Uterus (tissue), 4 donors: ENCODE data around the gene RNF14. TPM values are rescaled to one million over a fixed set of nuclear protein-coding genes. Genes with fewer than 3 reads are reported as not detected.

Experiments
- DNase-seq, 2 donors: peaks; one replicate each; pipeline ENCODE4 v3.0.0-alpha.2; 2019 to 2020
- H3K27ac ChIP-seq, 2 donors: fragments of 200-600 bp; sonication (generic); 1 replicate in 1 of 2; 2 replicates in 1 of 2; pipeline ENCODE4 v1.5.1; 2016 to 2018
- H3K27me3 ChIP-seq, 2 donors: fragments of 200-600 bp; sonication (generic); one replicate each; pipeline ENCODE4 v1.5.1; 2018 to 2019; ENCODE audit warnings: control low read depth in 1 of 2
- H3K36me3 ChIP-seq, 2 donors: fragments of 200-600 bp; sonication (generic); one replicate each; pipeline ENCODE4 v1.5.1; 2019; ENCODE audit warnings: control low read depth in 1 of 2
- H3K4me1 ChIP-seq, 2 donors: fragments of 200-600 bp; sonication (generic); one replicate each; pipeline ENCODE4 v1.5.1; 2018 to 2019; ENCODE audit warnings: control low read depth in 1 of 2
- H3K4me3 ChIP-seq, 2 donors: fragments of 200-600 bp; sonication (generic); 1 replicate in 1 of 2; 2 replicates in 1 of 2; pipeline ENCODE4 v1.5.1; 2018 to 2019; ENCODE audit warnings: mild to moderate bottlenecking in 1 of 2
- H3K9me3 ChIP-seq, 2 donors: fragments of 200-600 bp; sonication (generic); one replicate each; pipeline ENCODE4 v1.5.1; 2019; ENCODE audit warnings: control low read depth in 1 of 2
- CTCF ChIP-seq, 4 experiments: fragments of 200-600 bp in 2 of 4; fragments of 450-650 bp in 2 of 4; sonication (generic) in 2 of 4; IDR thresholded peaks; one replicate each; pipeline ENCODE4 v1.5.1; 2016 to 2019; ENCODE audit warnings: antibody characterized with exemption in 4 of 4, mild to moderate bottlenecking in 2 of 4, moderate library complexity in 1 of 4
- POLR2A ChIP-seq, 2 donors: fragments of 450-650 bp; IDR thresholded peaks; one replicate each; pipeline ENCODE4 v1.6.1; 2016; ENCODE audit warnings: antibody characterized with exemption in 2 of 2, mild to moderate bottlenecking in 1 of 2, moderate library complexity in 1 of 2
- intact Hi-C: fragments of 100-400 bp; cut with DNase I; formaldehyde crosslinking; loops from one replicate; pipeline ENCODE4 v1.15.1; 2023; ENCODE audit warnings: low total_unique reads
- total RNA-seq, 4 donors: library from RNA; depleted of rRNA in 3 of 4; stranded (reverse); fragments of >200 nt in 3 of 4; gene quantifications; one replicate each; pipeline versions ENCODE4 v1.1.0 to v1.2.4, GENCODE V29; 2014 to 2023
- donor health status: DM: yes; HTN: yes; CAD: no.

RNF14 gene
- total RNA-seq, 4 donors from 2014 or later, result 20.3 to 70.2 (median 46.7) TPM

- H3K27ac ChIP-seq, result peak overlapping the region; percentile 57 to 70
- H3K36me3 ChIP-seq, result no peaks in the 10 kb centered on the region
- intact Hi-C loops, result no loop called here
- no peak for DNase-seq
- H3K27me3 ChIP-seq, result no peaks in the 10 kb centered on the region
- no peaks in the 10 kb centered on the region for H3K9me3 ChIP-seq
- no peak overlapping the region for H3K4me3 ChIP-seq
- H3K4me1 ChIP-seq, result no peaks in the 10 kb centered on the region
- TF ChIP-seq CTCF (IDR thresholded peaks at IDR 0.05) (no peak), POLR2A (IDR thresholded peaks at IDR 0.05) (no peak)
Observed at GRCh38 chr5:142015781-142016533, 47.1 kb downstream of the RNF14 start.

- no peak for DNase-seq
- H3K27ac ChIP-seq, result peak overlapping the region; percentile 57 to 70
- H3K36me3 ChIP-seq, result no peaks in the 10 kb centered on the region
- no peak overlapping the region for H3K4me3 ChIP-seq
- intact Hi-C loops, result no loop called here
- no peaks in the 10 kb centered on the region for H3K9me3 ChIP-seq
- TF ChIP-seq CTCF (IDR thresholded peaks at IDR 0.05), result no peak
- TF ChIP-seq POLR2A (IDR thresholded peaks at IDR 0.05), result no peak
- H3K4me1 ChIP-seq, result no peaks in the 10 kb centered on the region
- no peaks in the 10 kb centered on the region for H3K27me3 ChIP-seq
Observed at GRCh38 chr5:142016556-142016955, 47.7 kb downstream of the RNF14 start.

DNA sequence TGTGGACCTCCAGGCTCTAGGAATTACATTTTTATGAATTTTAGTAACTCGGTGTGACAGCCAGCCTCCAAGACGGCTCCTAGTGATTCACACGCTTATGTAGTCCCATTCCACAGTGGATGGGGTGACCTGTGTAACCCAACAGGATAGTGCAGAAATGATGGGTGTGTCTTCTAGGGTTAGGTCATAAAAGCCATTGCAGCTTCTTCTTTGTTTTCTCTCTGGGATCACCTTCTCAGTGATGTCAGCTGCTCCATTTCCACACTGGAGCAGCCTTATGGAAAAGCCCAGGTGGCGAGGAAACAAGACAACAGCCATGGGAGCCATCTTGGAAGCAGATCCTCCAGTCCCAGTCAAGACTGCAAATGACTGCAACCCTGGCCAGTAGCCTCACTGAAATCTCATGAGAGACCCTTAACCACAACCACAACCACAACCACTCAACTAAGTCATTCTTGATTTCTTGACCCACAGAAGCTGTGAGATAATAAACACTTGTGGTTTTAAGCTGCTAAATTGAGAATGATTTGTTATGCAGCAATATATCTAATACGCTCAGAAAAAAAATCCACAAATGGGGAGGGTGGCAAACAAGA, 49.0 kb downstream of the RNF14 start:
- Histone ChIP-seq H3K27me3 (no peaks in the 10 kb centered on the region), H3K4me1 (no peaks in the 10 kb centered on the region), H3K27ac (no peak overlapping the region), H3K4me3 (no peak overlapping the region), H3K9me3 (no peaks in the 10 kb centered on the region), H3K36me3 (no peaks in the 10 kb centered on the region)
- intact Hi-C loops, result no loop called here
- TF ChIP-seq POLR2A (IDR thresholded peaks at IDR 0.05) (no peak), CTCF (IDR thresholded peaks at IDR 0.05) (no peak)
- no peak for DNase-seq

GRCh38 chr5:142020122-142020659, 51.3 kb downstream of the RNF14 start:
- no peaks in the 10 kb centered on the region for H3K9me3 ChIP-seq
- no peaks in the 10 kb centered on the region for H3K27me3 ChIP-seq
- no peaks in the 10 kb centered on the region for H3K4me1 ChIP-seq
- DNase-seq, result no peak
- no peak overlapping the region for H3K27ac ChIP-seq
- intact Hi-C loops, result no loop called here
- no peaks in the 10 kb centered on the region for H3K36me3 ChIP-seq
- no peak overlapping the region for H3K4me3 ChIP-seq
- TF ChIP-seq CTCF (IDR thresholded peaks at IDR 0.05), result no peak
- TF ChIP-seq POLR2A (IDR thresholded peaks at IDR 0.05), result no peak

DNA sequence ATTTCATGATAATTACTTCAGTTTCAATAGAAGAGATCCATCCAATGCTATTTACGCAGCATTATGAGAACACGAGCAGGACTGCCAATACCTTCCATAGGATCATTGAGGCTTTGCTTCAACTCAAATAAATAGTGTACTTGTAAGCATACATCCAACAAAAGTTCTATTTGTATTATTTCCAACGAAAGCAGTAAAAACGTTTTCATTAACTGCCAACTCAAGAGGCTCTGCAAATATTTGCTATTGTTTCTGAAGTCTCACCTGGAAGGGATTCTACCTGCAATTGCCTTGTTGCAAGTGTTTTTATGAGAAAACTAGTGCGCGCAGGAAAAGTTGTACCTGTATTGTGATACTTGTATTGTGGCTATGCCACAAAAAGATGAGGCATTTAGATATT, 54.9 kb downstream of the RNF14 start:
- no peak for TF ChIP-seq CTCF (IDR thresholded peaks at IDR 0.05)
- no peak for TF ChIP-seq POLR2A (IDR thresholded peaks at IDR 0.05)

More for the DNA sequence above, 54.9 kb downstream of the RNF14 start:
- no peaks in the 10 kb centered on the region for H3K9me3 ChIP-seq
- H3K27ac ChIP-seq, result no peak overlapping the region
- no peak overlapping the region for H3K4me3 ChIP-seq
- intact Hi-C loops, result no loop called here
- DNase-seq, result no peak
- H3K27me3 ChIP-seq, result no peaks in the 10 kb centered on the region
- H3K4me1 ChIP-seq, result no peaks in the 10 kb centered on the region
- H3K36me3 ChIP-seq, result no peaks in the 10 kb centered on the region
